Glutamatergic neuron (in vitro differentiated cells): Measurements from ENCODE around the gene ARHGAP6. TPM values are rescaled to one million over a fixed set of nuclear protein-coding genes. Genes with fewer than 3 reads are reported as not detected.

Experiments
- DNase-seq: peaks from one replicate; pipeline ENCODE4 v3.0.0; 2022
- H3K27ac Mint-ChIP-seq: one replicate; pipeline ENCODE4 v1.8.0; 2020; ENCODE audit warnings: mild to moderate bottlenecking, mixed read lengths, inconsistent platforms; ENCODE audit not compliant: unreplicated experiment
- H3K27me3 Mint-ChIP-seq: one replicate; pipeline ENCODE4 v1.8.0; 2020; ENCODE audit warnings: mild to moderate bottlenecking, moderate library complexity, mixed read lengths, inconsistent platforms; ENCODE audit not compliant: unreplicated experiment
- H3K36me3 Mint-ChIP-seq: one replicate; pipeline ENCODE4 v1.8.0; 2020; ENCODE audit warnings: mild to moderate bottlenecking, mixed read lengths, inconsistent platforms; ENCODE audit not compliant: unreplicated experiment
- H3K4me1 Mint-ChIP-seq: one replicate; pipeline ENCODE4 v1.8.0; 2020; ENCODE audit warnings: mild to moderate bottlenecking, low read depth, mixed read lengths, inconsistent platforms; ENCODE audit not compliant: unreplicated experiment
- H3K4me3 Mint-ChIP-seq: one replicate; pipeline ENCODE4 v1.8.0; 2020; ENCODE audit warnings: mild to moderate bottlenecking, mixed read lengths, inconsistent platforms; ENCODE audit not compliant: unreplicated experiment
- H3K9me3 Mint-ChIP-seq: one replicate; pipeline ENCODE4 v1.8.0; 2020; ENCODE audit warnings: mild to moderate bottlenecking, moderate library complexity, mixed read lengths, inconsistent platforms; ENCODE audit not compliant: unreplicated experiment
- total RNA-seq: library from RNA; stranded (reverse); fragmentation: NEBNext Ultra II Directional; extraction: Animal tissue kit (Norgen Biotek cat#: 25700); gene quantifications from one replicate; pipeline ENCODE4 v1.2.1, GENCODE V29; 2021; ENCODE audit not compliant: unreplicated experiment
- TF ChIP-seq, protein P1 (sequence below): fragments of 200-600 bp; sonication (generic); IDR thresholded peaks from one replicate; pipeline ENCODE4 v1.5.0; 2021; ENCODE audit not compliant: partially characterized antibody, unreplicated experiment

ARHGAP6 gene
- total RNA-seq, 1 donor from 2014 or later = 3.6 TPM

DNA sequence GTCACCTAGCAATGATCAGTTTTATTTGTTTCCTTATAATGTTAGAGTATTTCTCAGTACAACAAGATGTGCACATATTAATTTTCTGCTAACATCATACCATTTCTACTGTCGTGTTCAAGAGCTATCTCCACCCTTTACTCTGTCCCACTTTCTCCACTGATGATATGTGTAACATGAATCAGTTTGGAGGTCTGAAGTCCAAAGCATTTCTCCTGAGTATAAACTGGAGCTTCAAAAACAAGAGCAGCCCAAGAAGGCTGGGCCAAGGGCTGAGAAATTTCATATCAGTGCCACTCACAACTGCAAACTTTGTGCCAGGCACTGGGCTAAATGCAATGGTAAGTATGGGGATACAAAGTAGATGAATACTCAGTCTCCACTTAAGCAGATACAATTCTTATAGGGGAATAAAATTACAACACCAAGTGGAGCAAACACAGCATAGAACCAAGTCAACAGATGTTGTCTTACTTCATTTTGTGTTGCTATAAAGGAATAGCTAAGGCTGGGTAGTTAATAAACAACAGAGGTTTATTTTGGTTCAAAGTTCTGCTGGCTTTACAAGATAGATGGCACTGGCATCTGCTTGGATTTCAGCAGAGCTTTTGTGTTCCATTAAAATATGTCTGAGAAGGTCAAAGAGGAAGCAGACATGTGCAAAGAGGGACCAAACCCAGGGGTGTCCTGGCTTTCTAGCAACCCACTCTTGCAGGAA, 328.3 kb downstream of the ARHGAP6 start:
- Mint-ChIP-seq H3K27ac (no peak overlapping the region), H3K4me3 (no peak overlapping the region), H3K36me3 (no peaks in the 10 kb centered on the region), H3K4me1 (no peaks in the 10 kb centered on the region), H3K27me3 (no peaks in the 10 kb centered on the region), H3K9me3 (no peaks in the 10 kb centered on the region)
- no peak for DNase-seq
- TF ChIP-seq, protein P1, sequence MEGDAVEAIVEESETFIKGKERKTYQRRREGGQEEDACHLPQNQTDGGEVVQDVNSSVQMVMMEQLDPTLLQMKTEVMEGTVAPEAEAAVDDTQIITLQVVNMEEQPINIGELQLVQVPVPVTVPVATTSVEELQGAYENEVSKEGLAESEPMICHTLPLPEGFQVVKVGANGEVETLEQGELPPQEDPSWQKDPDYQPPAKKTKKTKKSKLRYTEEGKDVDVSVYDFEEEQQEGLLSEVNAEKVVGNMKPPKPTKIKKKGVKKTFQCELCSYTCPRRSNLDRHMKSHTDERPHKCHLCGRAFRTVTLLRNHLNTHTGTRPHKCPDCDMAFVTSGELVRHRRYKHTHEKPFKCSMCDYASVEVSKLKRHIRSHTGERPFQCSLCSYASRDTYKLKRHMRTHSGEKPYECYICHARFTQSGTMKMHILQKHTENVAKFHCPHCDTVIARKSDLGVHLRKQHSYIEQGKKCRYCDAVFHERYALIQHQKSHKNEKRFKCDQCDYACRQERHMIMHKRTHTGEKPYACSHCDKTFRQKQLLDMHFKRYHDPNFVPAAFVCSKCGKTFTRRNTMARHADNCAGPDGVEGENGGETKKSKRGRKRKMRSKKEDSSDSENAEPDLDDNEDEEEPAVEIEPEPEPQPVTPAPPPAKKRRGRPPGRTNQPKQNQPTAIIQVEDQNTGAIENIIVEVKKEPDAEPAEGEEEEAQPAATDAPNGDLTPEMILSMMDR = no peak

GRCh38 chrX:11336201-11336600, 329.5 kb downstream of the ARHGAP6 start:
- Mint-ChIP-seq H3K9me3 (no peaks in the 10 kb centered on the region), H3K27me3 (no peaks in the 10 kb centered on the region), H3K27ac (no peak overlapping the region), H3K4me1 (no peaks in the 10 kb centered on the region), H3K36me3 (no peaks in the 10 kb centered on the region), H3K4me3 (no peak overlapping the region)
- DNase-seq = no peak
- TF ChIP-seq, protein P1 = no peak

DNA sequence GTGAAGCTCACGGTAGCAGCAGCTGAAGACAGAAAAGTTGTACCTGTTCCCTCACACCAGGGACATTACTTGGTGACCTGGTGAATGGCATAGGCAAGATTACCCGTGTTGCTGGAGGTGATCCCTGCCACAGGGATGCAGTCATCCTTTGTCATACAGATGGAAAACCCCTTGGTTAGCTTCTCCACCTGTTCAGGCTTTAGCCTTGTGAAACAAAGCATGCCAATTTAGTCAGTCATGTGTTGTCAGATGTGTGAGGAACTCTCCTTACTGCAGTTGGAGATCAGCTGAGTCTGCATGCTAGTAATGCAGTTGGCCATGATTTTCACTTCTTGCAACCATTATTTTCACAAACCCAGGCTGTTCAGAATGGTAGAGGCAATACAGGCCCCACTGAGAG, 331.6 kb downstream of the ARHGAP6 start:
- H3K9me3 Mint-ChIP-seq = no peaks in the 10 kb centered on the region

GRCh38 chrX:11331788-11332187, 333.9 kb downstream of the ARHGAP6 start:
- Mint-ChIP-seq H3K27ac (no peak overlapping the region), H3K4me1 (no peaks in the 10 kb centered on the region), H3K4me3 (no peak overlapping the region), H3K9me3 (no peaks in the 10 kb centered on the region), H3K27me3 (no peaks in the 10 kb centered on the region), H3K36me3 (no peaks in the 10 kb centered on the region)
- TF ChIP-seq, protein P1 = no peak
- DNase-seq = no peak

More for the DNA sequence above, 331.6 kb downstream of the ARHGAP6 start:
- TF ChIP-seq, protein P1 = no peak
- H3K4me3 Mint-ChIP-seq = no peak overlapping the region
- H3K27me3 Mint-ChIP-seq = no peaks in the 10 kb centered on the region
- H3K27ac Mint-ChIP-seq = no peak overlapping the region
- no peak for DNase-seq
- no peaks in the 10 kb centered on the region for H3K36me3 Mint-ChIP-seq
- no peaks in the 10 kb centered on the region for H3K4me1 Mint-ChIP-seq

- H3K27ac Mint-ChIP-seq = no peak overlapping the region
- no peaks in the 10 kb centered on the region for H3K9me3 Mint-ChIP-seq
- H3K4me1 Mint-ChIP-seq = no peaks in the 10 kb centered on the region
- no peaks in the 10 kb centered on the region for H3K36me3 Mint-ChIP-seq
- no peak for DNase-seq
- TF ChIP-seq, protein P1 = no peak
- no peaks in the 10 kb centered on the region for H3K27me3 Mint-ChIP-seq
- H3K4me3 Mint-ChIP-seq = no peak overlapping the region
These were observed 336.7 kb downstream of the ARHGAP6 start for GRCh38 chrX:11329021-11329420.
